ENCODE measurements around the gene CHMP3. TPM values are rescaled to one million over a fixed set of nuclear protein-coding genes. Genes with fewer than 3 reads are reported as not detected.

The CHMP3 gene
- polyA plus RNA-seq, 1 of the 3 experiments (the other 2 are of a cell fraction): 75.3 TPM

DNA sequence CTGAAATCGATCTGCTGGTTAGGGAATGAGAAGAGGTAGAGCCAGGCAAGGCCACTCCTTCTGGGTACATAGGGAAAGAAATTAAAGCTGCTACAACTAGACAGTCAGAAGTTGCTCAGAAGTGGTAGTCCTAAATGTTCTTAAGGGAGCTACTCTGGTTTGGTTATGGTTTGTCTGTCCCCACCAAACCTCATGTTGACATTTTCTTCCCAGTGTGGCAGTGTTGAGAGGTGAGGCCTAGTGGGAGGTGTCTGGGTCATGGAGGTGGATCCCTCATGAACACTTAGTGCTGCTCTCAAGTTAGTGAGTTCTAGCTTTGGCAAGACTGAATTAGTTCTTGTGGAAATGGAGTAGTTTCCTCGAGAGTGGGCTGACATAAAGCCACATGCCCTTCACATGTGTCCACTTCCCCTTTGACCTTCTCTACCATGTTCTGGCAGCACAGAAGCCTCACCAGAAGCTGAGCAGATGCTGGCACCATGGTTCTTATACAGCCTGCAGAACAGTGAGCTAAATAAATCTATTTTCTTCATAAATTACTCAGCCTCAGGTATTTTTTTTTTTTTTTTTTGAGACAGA lies 45.7 kb upstream of the CHMP3 start:
- Histone ChIP-seq H3K4me2 (no peak overlapping the region), H3K9ac (no peak overlapping the region), H3K4me1 (ENCODE audit: control insufficient read depth in 1 of 2, insufficient read depth in 2 of 2, low read depth in 1 of 2, low read length in 1 of 2) (0 out of 4 replicates have a peak, but pooled peaks cover 0 to 4% of the 10 kb centered on the region in 2 experiments), H3K4me3 (ENCODE audit: low read depth in 2 of 2, low read length in 1 of 2) (no peak overlapping the region), H3F3A (replicated peaks; ENCODE audit: insufficient read depth) (no peaks in the 10 kb centered on the region), H3K27me3 (ENCODE audit: insufficient read depth) (no peaks in the 10 kb centered on the region), H4K20me1 (ENCODE audit: insufficient read depth) (no peaks in the 10 kb centered on the region), H2AFZ (ENCODE audit: low read depth) (no peak overlapping the region), H3K9me2 (no peaks in the 10 kb centered on the region), H3K79me2 (ENCODE audit: insufficient read depth) (no peaks in the 10 kb centered on the region; the same call in 1 of the 2 replicates), H3K36me3 (replicated peaks in 1 of 2; ENCODE audit: control insufficient read depth in 1 of 2, insufficient read depth in 2 of 2, low read length in 1 of 2) (peaks cover 70 to 78% of the 10 kb centered on the region in 2 experiments), H3K9me3 (no peaks in the 10 kb centered on the region), H3K27ac (ENCODE audit: low read depth in 2 of 2, low read length in 1 of 2) (no peak overlapping the region)
- WGBS (ENCODE audit: low lambda C conversion rate): 93% methylated on average over 2 of the region's 2 CpGs
- ChIA-PET CTCF (no interaction called here), POLR2A (no interaction called here)
- TF ChIP-seq, protein P1, sequence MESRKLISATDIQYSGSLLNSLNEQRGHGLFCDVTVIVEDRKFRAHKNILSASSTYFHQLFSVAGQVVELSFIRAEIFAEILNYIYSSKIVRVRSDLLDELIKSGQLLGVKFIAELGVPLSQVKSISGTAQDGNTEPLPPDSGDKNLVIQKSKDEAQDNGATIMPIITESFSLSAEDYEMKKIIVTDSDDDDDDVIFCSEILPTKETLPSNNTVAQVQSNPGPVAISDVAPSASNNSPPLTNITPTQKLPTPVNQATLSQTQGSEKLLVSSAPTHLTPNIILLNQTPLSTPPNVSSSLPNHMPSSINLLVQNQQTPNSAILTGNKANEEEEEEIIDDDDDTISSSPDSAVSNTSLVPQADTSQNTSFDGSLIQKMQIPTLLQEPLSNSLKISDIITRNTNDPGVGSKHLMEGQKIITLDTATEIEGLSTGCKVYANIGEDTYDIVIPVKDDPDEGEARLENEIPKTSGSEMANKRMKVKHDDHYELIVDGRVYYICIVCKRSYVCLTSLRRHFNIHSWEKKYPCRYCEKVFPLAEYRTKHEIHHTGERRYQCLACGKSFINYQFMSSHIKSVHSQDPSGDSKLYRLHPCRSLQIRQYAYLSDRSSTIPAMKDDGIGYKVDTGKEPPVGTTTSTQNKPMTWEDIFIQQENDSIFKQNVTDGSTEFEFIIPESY (IDR thresholded peaks at IDR 0.05; ENCODE audit: borderline replicate concordance, low read depth): no peak
- TF ChIP-seq RAD21 (IDR thresholded peaks at IDR 0.05; ENCODE audit: low read length) (no peak), EP300 (IDR thresholded peaks at IDR 0.05; ENCODE audit: borderline replicate concordance in 1 of 2, low read depth in 1 of 2, low read length in 1 of 2) (no peak), YY1 (IDR thresholded peaks at IDR 0.05; ENCODE audit: low read depth) (no peak), FOSL2 (IDR thresholded peaks at IDR 0.05; ENCODE audit: borderline replicate concordance, low read depth) (no peak), CHD2 (IDR thresholded peaks at IDR 0.05; ENCODE audit: low read length, partially characterized antibody) (no peak), RFX5 (IDR thresholded peaks at IDR 0.05; ENCODE audit: low read length) (no peak), NRF1 (IDR thresholded peaks at IDR 0.05; ENCODE audit: low read depth, low read length) (no peak), ELF1 (IDR thresholded peaks at IDR 0.05) (no peak), GATA2 (CRISPR knock-in tag; IDR thresholded peaks at IDR 0.05) (no peak), JUND (IDR thresholded peaks at IDR 0.05) (no peak), TEAD4 (IDR thresholded peaks at IDR 0.05; ENCODE audit: borderline replicate concordance, insufficient read depth) (no peak), EZH2phosphoT487 (IDR thresholded peaks at IDR 0.05; ENCODE audit: borderline replicate concordance, low read depth) (no peak), GABPA (IDR thresholded peaks at IDR 0.05; ENCODE audit: low read depth) (no peak), RXRA (IDR thresholded peaks at IDR 0.05; ENCODE audit: borderline replicate concordance, low read depth) (no peak)
- TF ChIP-seq, protein P2, sequence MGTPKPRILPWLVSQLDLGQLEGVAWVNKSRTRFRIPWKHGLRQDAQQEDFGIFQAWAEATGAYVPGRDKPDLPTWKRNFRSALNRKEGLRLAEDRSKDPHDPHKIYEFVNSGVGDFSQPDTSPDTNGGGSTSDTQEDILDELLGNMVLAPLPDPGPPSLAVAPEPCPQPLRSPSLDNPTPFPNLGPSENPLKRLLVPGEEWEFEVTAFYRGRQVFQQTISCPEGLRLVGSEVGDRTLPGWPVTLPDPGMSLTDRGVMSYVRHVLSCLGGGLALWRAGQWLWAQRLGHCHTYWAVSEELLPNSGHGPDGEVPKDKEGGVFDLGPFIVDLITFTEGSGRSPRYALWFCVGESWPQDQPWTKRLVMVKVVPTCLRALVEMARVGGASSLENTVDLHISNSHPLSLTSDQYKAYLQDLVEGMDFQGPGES (IDR thresholded peaks at IDR 0.05; ENCODE audit: low read depth, low read length): no peak
- TF ChIP-seq, protein P3, sequence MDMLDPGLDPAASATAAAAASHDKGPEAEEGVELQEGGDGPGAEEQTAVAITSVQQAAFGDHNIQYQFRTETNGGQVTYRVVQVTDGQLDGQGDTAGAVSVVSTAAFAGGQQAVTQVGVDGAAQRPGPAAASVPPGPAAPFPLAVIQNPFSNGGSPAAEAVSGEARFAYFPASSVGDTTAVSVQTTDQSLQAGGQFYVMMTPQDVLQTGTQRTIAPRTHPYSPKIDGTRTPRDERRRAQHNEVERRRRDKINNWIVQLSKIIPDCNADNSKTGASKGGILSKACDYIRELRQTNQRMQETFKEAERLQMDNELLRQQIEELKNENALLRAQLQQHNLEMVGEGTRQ (IDR thresholded peaks at IDR 0.05; ENCODE audit: borderline replicate concordance, low read depth, low read length): no peak
- TF ChIP-seq, protein P4, sequence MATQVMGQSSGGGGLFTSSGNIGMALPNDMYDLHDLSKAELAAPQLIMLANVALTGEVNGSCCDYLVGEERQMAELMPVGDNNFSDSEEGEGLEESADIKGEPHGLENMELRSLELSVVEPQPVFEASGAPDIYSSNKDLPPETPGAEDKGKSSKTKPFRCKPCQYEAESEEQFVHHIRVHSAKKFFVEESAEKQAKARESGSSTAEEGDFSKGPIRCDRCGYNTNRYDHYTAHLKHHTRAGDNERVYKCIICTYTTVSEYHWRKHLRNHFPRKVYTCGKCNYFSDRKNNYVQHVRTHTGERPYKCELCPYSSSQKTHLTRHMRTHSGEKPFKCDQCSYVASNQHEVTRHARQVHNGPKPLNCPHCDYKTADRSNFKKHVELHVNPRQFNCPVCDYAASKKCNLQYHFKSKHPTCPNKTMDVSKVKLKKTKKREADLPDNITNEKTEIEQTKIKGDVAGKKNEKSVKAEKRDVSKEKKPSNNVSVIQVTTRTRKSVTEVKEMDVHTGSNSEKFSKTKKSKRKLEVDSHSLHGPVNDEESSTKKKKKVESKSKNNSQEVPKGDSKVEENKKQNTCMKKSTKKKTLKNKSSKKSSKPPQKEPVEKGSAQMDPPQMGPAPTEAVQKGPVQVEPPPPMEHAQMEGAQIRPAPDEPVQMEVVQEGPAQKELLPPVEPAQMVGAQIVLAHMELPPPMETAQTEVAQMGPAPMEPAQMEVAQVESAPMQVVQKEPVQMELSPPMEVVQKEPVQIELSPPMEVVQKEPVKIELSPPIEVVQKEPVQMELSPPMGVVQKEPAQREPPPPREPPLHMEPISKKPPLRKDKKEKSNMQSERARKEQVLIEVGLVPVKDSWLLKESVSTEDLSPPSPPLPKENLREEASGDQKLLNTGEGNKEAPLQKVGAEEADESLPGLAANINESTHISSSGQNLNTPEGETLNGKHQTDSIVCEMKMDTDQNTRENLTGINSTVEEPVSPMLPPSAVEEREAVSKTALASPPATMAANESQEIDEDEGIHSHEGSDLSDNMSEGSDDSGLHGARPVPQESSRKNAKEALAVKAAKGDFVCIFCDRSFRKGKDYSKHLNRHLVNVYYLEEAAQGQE (IDR thresholded peaks at IDR 0.05; ENCODE audit: low read depth, low read length): no peak
- DNase-seq: no peak
